ENCODE data around the gene ANAPC4.
A peak's percentile ranks its signal among the peaks of the same experiment; 100 is the strongest.

ANAPC4 gene

GRCh38 chr4:25424539-25425228 is 47.6 kb downstream of the ANAPC4 start:
- no peak overlapping the region for H3K4me3 ChIP-seq (ENCODE audit: low read length)

GRCh38 chr4:25425361-25425760 is 48.3 kb downstream of the ANAPC4 start:
- no peak overlapping the region for H3K4me3 ChIP-seq (ENCODE audit: low read length)
- no peak for DNase-seq (ENCODE audit: low read depth, low spot score)

More at GRCh38 chr4:25424539-25425228, 47.6 kb downstream of the ANAPC4 start:
- DNase-seq (ENCODE audit: low read depth, low spot score), result no peak

- no peak for DNase-seq (ENCODE audit: low read depth, low spot score)
- H3K4me3 ChIP-seq (ENCODE audit: low read length), result no peak overlapping the region
Measured at GRCh38 chr4:25427871-25428270, 50.8 kb downstream of the ANAPC4 start.

- DNase-seq (ENCODE audit: low read depth, low spot score), result no peak
Measured at GRCh38 chr4:25430630-25431029, 53.6 kb downstream of the ANAPC4 start.

GRCh38 chr4:25433966-25434827 is 57.1 kb downstream of the ANAPC4 start:
- no peak for DNase-seq (ENCODE audit: low read depth, low spot score)
- H3K4me3 ChIP-seq (ENCODE audit: low read length), result no peak overlapping the region

More at GRCh38 chr4:25430630-25431029, 53.6 kb downstream of the ANAPC4 start:
- H3K4me3 ChIP-seq (ENCODE audit: low read length), result no peak overlapping the region

DNA sequence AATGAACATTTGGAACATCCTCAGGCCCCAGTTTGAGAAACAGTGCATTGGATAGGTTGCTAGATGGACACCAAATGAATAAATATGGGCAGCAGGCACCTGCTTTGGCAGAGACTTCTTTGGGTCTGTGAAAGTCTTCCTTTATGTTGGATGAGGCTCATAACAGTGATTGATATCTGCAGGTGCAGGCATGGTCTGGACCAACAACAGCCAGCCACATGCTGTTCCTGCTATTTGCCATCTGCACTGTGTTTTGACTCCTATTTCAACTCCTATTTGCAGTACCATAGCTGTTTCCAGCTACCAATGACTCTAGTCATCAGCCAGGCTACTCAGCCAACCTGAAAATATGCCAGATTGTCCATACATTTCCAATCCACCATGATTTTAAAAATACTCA is 60.9 kb downstream of the ANAPC4 start:
- DNase-seq (ENCODE audit: low read depth, low spot score), result no peak
- H3K4me3 ChIP-seq (ENCODE audit: low read length), result no peak overlapping the region

- DNase-seq (ENCODE audit: low read depth, low spot score), result peak; percentile 67
- no peak overlapping the region for H3K4me3 ChIP-seq (ENCODE audit: low read length)
Measured at GRCh38 chr4:25439918-25440477, 62.9 kb downstream of the ANAPC4 start.

DNA sequence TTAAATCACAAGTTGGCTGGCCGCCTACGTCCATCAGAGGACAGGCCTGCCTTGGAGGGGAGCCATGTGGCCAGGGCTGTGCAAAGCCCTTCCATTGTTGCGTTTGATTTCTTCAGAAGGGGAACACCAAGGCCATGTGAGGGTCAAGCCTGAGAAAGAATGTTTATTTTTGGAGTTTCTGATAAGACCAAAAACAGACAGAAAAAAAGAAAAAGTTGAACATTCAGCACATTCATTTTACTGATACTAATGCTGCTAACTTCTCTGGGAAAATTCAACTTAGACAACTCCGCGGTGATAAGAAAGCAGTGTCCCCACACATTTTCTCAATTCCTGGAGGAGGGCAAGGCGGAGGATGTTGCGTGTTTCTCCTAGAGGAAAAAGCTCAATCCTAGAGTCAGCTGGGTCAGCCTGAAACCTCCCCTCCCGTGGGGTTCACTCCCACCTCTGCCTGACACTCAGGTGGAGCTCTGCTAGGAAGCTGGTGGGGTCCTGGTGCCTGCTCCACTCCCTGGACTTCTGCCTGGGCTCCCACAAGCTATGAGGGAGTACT is 63.5 kb downstream of the ANAPC4 start:
- no peak overlapping the region for H3K4me3 ChIP-seq (ENCODE audit: low read length)
- DNase-seq (ENCODE audit: low read depth, low spot score), result no peak

DNA sequence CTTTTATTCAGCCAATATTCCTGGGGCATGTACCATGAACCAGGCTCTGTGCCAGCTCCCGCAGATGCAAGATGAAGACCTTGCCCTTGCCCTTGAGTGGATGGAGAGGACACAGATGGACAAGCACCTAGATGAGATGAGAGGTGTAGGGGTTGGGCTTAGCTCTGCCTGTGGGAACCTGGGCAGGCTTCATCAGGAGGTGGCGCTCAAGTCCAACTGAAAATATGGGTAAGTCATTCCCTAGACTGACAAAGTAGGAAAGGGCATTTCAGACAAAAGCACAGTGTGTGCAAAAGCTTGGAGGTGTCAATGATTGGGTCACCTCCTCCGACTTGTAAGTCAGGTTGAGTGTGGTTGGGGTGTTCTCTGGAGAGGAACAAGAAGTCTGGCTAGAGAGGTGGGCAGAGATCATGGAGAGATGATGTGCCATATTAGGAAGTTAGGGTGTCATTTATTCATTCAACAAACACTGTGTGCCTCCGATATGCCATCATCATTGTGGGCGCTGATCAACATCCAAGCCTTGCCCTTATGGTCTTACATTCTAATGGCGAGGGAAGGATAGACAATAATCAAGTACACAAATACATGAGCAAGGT is 64.6 kb downstream of the ANAPC4 start:
- DNase-seq (ENCODE audit: low read depth, low spot score), result peak; percentile 7
- no peak overlapping the region for H3K4me3 ChIP-seq (ENCODE audit: low read length)

- no peak for DNase-seq (ENCODE audit: low read depth, low spot score)
- H3K4me3 ChIP-seq (ENCODE audit: low read length), result no peak overlapping the region
Measured at GRCh38 chr4:25442863-25443307, 65.8 kb downstream of the ANAPC4 start.

GRCh38 chr4:25443851-25444250 is 66.8 kb downstream of the ANAPC4 start:
- DNase-seq (ENCODE audit: low read depth, low spot score), result no peak
- H3K4me3 ChIP-seq (ENCODE audit: low read length), result no peak overlapping the region

DNA sequence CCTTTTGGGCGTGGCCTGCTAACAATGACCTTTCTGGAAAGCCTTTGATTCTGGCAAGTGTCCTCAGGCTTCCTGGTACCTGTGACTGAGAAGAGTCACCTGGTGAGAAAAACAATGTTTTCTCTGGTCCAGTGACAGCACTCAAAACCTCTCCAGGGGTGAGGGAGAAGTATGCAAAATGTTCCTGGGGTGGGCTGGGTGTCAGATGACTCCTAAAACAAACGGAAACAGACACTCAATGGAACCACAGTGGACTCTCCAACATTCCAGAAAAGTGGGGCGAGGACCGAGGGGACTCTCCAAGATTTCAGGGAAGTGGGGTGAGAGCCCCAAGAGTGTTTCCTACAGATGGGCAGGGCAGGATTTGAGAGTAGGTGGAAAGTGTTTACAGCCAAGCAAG is 69.5 kb downstream of the ANAPC4 start:
- no peak overlapping the region for H3K4me3 ChIP-seq (ENCODE audit: low read length)
- no peak for DNase-seq (ENCODE audit: low read depth, low spot score)

DNA sequence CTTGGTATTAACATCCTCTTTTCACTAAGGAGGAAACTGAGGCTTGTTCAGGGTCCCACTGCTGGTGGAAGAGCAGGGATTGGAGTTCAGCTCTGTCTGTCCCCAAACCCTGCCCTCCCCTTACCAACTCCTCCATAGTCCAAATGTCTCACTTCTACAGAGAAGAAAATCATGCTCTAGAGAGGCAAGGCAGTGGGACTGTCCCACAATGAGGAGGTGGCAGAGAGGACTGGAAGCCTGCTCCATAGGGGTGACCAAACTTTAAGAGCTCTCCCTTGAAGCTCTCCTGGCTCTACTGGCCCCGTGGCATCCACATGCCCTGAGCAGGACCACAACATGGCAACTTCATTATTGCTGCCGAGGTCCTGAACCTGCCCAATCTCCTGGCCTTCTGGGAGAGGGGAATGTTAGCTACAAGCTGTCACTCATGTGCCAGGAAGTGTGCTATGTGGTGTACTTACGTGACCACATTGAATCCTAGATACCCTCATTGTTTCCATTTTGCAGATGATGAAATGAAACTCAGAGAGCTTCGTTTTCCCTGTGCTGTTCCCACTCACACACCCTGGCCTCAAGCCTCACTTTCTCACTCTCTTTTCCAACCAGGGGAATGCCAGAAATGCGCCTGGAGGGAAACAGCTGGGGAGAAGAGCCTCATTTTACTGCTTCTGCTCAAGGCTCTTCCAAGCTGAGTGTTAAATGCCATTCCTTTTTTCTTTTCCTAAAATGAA is 71.5 kb downstream of the ANAPC4 start:
- no peak for DNase-seq (ENCODE audit: low read depth, low spot score)
- H3K4me3 ChIP-seq (ENCODE audit: low read length), result no peak overlapping the region

DNA sequence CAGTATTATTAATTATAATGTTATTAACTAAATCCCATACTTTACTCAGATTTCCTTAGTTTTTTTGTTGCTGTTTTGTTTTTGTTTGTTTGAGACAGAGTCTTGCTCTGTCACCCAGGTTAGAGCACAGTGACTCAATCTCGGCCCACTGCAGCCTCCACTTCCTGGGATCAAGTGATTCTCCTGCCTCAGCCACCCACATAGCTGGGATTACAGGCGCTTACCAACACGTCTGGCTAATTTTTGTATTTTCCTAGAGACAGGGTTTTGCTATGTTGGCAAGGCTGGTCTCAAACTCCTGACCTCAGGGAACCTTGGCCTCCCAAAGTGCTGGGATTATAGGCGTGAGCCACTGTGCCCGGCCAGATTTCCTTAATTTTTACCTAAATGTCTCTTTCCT is 72.2 kb downstream of the ANAPC4 start:
- H3K4me3 ChIP-seq (ENCODE audit: low read length), result no peak overlapping the region
- DNase-seq (ENCODE audit: low read depth, low spot score), result no peak

DNA sequence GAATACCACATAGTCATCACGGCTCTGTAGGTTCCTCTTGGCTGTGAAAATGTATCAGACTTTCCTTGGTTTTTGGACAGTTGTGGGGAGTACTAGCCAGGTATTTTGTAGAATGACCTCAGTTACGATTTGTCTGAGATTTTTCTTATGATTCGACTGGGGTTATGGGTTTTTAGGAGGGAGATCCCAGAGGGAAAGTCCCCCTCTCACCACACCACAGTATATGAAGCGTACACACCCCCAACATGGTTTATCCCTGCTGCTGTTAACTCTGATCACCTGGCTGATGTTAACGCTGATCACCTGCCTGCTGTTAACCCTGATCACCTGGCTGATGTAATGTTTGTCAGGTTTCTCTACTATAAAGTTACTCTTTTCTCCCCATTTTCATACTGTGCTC is 72.6 kb downstream of the ANAPC4 start:
- no peak overlapping the region for H3K4me3 ChIP-seq (ENCODE audit: low read length)
- DNase-seq (ENCODE audit: low read depth, low spot score), result no peak

GRCh38 chr4:25450491-25450901 is 73.4 kb downstream of the ANAPC4 start:
- no peak for DNase-seq (ENCODE audit: low read depth, low spot score)
- H3K4me3 ChIP-seq (ENCODE audit: low read length), result no peak overlapping the region

GRCh38 chr4:25451676-25452075 is 74.6 kb downstream of the ANAPC4 start:
- DNase-seq (ENCODE audit: low read depth, low spot score), result no peak
- no peak overlapping the region for H3K4me3 ChIP-seq (ENCODE audit: low read length)

DNA sequence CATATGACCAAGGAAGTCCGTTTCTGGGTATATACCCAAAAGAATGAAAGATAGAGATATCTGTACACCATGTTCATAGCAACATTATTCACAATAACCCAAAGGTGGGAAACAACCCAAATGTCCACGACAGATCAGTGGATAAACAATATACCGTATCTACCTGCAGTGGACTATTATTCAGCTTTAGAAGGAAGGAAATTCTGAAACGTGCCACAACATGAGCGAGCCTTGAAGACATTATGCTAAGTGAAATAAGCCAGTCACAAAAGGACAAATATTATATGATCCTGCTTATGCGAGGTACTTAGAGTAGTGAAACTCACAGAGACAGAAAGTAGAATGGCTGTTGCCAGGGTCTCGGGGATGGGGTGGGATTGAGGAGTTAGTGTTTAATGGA is 75.0 kb downstream of the ANAPC4 start:
- no peak for DNase-seq (ENCODE audit: low read depth, low spot score)
- no peak overlapping the region for H3K4me3 ChIP-seq (ENCODE audit: low read length)

DNA sequence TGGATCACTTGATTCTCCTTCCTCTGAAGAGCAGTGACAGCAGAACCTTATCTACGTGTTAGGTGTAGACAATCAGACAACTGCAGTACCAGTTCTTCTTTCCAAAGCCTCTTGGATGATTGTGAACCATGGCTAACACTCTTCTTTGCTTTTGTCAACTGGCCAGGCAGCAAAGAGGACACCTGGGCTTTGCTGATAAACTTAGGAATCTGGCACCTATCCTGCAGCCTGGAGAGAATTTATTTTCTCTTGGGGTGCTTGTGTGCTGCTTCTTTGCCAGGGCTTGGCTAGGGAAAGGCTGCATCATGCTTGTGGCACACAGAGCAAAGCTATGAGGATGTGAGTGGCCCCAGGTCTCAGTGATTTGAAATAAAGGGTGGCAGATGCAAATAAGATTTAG is 77.4 kb downstream of the ANAPC4 start:
- DNase-seq (ENCODE audit: low read depth, low spot score), result no peak
- H3K4me3 ChIP-seq (ENCODE audit: low read length), result no peak overlapping the region

Data from Jurkat, Clone E6-1 (cell line).